ENCODE results near the gene ST7. TPM values are rescaled to one million over a fixed set of nuclear protein-coding genes. Genes with fewer than 3 reads are reported as not detected.
A peak's percentile ranks its signal among the peaks of the same experiment; 100 is the strongest.
"Not testable (repeated sequence)": the region's sequence is repeated elsewhere in the genome, so short reads cannot be mapped to it uniquely, and the experiment has no call there.

The ST7 gene, protein sequence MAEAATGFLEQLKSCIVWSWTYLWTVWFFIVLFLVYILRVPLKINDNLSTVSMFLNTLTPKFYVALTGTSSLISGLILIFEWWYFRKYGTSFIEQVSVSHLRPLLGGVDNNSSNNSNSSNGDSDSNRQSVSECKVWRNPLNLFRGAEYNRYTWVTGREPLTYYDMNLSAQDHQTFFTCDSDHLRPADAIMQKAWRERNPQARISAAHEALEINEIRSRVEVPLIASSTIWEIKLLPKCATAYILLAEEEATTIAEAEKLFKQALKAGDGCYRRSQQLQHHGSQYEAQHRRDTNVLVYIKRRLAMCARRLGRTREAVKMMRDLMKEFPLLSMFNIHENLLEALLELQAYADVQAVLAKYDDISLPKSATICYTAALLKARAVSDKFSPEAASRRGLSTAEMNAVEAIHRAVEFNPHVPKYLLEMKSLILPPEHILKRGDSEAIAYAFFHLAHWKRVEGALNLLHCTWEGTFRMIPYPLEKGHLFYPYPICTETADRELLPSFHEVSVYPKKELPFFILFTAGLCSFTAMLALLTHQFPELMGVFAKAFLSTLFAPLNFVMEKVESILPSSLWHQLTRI
- 11.9 and 12.9 TPM in 2 replicates for total RNA-seq (2014; rRNA removed; shearing (Covaris generic))

DNA sequence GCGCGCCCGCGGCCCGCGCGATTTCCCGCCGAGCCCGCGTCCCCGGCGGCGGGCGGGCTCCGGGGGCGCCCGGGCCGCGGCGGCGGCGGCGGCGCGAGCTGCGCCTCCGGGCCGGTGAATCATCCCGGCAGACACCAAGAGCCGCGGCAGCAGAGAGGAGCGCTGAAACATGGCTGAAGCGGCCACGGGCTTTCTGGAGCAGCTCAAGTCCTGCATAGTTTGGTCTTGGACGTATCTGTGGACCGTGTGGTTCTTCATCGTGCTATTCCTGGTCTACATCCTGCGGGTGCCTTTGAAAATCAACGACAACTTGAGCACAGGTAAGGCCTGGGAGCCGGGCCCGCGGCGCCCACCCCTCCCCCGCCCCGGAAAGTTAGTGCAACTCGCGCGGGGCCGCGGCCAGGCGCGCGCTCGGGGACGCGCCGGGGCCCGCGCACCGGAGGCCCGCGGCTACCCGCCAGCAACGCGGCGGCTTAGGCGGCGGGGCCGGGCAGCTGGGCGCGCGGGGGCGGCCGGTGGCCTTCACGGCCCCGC, at the start of gene ST7:
ST7 (plus strand) TSS at position 130 of the 534 bp plus-strand sequence; CDS start at position 170, 40 bp downstream.
- peak; percentile 50 for DNase-seq (ENCODE audit: low spot score)

DNA sequence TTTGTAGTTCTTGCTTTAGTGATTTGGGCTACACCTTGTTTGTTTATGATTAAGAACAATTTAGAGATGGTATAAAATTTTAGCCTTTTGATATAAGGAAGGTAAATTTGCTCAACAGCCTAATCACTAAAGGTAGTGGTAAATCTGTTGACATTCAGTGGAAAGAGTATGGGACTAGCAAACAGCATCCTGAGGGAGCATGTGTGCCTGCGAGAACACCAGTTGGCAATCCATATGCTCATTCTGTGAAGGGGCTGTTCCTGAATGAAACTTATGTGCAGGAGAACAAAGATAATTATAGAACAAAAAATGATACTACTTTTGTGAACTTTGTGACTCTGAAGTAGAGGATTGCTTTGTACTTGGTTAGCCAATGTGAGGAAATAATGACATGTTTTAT, 46.9 kb upstream of the ST7 start:
- no peak for DNase-seq (ENCODE audit: low spot score)

DNA sequence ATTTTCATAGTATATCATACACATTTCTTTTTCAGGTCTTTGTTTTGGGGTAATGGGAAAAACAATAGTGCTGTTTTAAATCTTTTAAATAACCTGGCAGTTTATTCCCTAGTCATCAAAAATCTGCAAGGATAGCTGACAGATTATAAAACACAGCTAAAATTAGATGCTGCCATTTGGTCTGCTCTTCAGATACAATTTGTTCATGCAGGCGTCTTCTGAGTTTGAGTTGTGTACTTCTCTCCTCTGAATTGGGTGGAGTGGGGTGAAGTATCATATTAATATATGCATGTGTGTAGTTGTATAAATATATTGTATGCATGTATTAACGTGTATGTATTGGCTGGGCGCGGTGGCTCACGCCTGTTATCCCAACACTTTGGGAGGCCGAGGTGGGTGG, 42.9 kb upstream of the ST7 start:
- DNase-seq (ENCODE audit: low spot score) = no peak

DNA sequence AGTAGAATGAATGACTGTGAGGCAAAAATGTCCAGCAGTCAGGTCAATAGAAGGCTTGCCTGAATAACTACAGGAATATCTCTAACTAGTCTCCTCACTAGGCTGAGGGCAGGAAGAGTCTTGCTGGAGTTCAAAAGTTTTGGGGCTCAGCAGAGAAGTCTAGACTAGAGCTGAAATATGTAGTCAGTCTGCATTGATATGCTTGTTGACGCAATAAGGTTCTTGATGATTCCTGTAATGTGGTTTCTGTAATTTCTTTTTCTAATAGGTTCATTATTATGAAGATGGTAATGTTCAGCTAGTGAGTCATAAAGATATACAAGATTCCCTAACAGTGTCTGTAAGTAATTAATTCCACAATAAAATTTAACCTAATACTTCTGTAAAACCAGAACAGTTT, 41.5 kb upstream of the ST7 start:
- DNase-seq (ENCODE audit: low spot score) = no peak

DNA sequence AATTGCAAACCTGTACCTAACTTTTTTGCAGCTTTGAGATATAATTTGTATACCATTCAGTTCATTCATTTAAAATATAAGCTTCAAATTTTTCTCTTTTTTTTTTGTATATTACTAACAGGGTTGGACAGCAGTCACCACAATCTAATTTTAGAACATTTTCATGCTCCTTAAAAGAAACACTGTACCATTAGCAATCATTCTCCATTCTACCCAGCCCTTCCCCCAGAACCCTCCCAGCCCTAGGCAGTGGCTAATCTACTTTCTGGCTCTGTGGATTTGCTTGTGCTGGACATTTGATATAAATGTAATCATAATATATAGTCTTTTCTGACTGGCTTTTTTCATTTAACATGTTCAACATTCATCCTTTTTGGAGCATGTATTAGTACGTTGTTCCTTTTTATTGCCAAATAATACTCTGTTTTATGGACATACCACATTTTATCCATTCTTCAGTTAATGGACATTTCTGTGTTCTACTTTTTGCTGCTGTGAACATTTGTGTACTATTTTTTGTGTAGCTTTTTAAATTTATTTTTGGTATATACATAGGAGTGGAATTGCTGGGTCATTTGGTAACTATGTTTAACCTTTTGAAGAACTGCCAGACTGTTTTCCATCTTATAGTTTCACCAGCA, 40.9 kb upstream of the ST7 start:
- DNase-seq (ENCODE audit: low spot score) = no peak

DNA sequence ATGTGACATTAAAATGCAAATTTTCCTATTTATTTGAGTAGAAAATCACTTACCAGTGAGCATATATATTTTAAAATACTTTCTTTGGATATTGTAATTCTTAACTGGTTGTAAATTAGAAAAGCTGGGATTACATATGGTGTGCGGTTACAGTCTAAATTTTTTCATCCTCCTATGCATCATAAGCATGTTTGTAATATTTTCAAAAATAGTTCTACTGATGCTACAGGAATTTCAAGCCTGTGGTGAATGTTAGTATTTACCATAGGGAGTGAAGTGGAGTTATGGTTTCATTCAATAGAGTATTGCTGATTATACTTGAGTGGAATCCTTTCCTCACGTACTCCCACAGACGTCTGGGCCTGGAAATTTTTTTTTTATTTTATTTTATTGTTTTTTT, 34.6 kb upstream of the ST7 start:
- DNase-seq (ENCODE audit: low spot score) = no peak

DNA sequence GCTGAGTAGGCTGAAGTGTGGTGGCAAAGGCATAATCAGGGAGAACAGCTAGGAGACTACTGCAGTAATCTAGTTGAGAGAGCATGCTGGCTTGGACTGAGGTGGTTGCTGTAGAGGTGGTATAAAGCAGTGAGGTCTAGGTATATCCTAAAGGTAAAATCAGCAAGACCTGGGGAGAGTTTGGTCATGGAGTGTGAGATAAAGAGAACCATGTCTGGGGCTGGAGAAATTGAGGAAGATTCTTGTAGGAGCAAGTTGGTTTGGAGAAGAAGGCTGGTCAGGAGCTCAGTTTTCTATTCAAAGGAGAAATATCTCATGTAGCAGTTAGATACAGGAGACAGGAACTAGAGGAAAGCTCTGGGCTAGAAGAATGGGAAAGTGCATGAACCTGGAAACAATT, 32.9 kb upstream of the ST7 start:
- DNase-seq (ENCODE audit: low spot score) = no peak

DNA sequence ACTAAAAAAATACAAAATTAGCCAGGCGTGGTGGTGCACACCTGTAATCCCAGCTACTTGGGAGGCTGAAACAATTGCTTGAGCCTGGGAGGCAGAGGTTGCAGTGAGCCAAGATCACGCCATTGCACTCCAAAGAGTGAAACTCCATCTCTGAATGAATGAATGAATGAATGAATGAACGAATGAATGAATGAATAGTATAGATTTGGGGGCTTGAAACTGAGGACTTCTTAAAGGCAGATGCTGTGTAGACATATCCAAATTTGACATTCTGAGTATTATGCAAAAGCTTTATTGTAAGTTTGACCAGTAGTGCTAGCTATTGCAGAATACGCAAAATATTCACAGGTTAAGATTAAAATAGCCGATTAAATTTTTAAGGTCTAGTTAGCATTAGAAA, 30.8 kb upstream of the ST7 start:
- DNase-seq (ENCODE audit: low spot score) = no peak

DNA sequence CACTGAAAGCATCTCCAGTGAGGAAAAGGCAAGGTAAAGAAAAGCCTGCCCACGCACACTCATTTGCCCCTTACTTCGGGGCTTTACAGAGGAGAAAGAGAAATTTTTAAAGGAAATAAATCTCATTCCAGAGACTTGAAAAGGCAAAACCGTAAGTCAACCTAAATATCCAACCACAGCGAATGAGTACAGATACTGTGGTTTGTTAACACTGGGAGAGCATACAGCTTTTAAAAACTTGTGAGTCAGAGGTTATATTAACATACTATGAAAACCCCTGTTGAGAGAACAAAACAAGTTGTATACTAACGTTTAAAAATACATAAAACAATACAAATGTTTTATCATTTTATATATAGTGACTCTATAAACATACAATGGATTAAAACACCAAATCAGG, 28.6 kb upstream of the ST7 start:
- DNase-seq (ENCODE audit: low spot score) = peak; percentile 27

DNA sequence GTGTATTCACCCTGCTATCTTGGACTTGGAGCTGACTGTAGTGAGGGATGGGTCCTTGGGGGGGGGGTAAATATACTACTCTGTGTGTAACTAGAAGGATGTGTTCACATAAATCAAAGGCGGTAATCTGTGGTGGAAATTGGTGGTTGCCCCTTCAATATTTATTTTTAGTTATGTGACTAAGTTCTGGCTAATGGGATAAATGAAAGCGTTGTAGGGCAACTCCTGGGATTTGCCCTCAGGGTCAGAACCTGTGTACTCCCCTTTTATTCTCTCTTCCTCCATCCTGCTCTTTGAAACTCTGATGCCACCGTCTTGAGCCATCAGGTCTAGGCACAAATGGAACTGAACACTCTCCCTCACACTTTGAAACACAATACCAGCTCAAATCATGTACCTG, 24.3 kb upstream of the ST7 start:
- no peak for DNase-seq (ENCODE audit: low spot score)

DNA sequence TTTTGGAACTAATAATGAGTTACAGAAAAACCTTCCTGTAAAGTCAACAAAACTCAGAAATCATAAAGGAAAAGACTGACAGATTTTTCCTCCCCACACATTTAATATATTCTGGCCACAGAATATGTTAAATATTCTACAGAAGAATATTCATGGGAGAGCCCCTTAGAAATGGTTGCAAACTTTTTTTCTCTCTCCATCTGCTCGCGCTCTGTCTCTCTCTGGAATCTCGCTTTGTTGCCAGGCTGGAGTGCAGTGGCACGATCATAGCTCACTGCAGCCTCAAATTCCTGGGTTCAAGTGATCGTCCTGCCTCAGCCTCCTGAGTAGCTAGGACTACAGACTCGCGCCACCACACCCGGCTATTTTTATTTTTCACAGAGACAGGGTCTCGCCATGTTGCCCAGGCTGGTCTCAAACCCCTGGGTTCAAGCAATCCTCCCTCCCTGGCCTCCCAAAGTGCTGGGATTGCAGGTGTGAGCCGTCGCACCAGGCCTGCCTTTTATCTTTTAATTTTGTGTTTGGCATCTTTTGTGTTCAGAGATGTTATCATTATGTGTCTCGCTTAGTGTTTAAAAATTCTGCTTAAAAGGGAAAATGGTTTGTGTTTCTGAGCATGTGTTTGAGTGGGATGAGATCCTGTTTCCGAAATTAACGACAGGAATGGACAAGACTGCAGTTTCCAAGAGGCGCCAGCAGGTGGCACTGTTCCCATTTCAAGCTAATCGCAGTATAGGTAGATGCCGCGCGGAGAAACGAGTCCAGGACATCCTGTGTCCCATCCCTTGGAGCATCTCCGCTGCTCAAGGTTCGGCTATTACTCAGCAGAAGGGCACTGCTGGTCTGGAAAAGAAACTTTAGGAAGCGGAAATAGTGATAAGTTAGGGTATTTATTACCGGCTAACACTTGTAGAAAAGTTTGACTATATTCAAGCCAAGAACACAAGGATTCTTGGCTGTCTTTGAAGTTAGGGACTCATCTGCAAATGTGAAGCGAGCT, 23.1 kb upstream of the ST7 start:
- peak; percentile 84 for DNase-seq (ENCODE audit: low spot score)

DNA sequence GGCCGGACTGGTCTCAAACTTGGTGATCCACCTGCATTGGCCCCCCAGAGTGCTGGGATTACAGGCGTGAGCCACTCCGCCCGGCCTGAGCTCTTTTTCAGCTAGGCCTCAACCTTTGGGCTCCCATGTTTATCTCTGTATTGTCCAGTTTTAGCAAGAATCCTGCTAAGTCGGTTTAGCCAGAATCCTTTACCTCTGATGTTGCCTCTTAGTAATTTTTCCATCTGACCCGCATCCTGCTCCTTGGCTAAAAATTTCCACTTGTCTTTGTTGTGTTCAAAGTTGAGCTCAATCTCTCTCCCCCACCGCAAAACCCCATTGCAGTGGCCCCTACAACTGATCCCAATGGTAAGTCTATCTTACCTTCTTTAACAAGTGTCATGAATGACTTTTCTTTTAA, 20.7 kb upstream of the ST7 start:
- DNase-seq (ENCODE audit: low spot score) = no peak

DNA sequence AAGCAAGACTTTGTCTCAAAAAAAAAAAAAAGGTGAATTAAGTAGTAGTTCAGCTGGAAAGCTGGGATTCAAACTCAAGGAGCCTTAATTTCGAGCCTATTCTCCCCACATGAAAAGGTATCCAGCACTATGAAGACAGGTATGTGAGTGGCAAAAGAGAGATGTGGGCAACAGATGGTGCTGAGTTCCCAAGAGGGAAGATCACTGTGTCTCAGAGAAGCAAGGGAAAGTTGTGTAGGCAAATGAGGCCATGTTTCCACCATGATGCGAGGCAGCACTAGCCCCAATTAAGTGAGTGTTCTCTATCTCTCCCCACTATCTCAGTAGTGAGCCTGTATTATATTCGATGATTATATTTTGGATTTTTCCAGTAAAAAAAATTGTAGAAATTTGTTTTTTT, 19.8 kb upstream of the ST7 start:
- DNase-seq (ENCODE audit: low spot score) = no peak

DNA sequence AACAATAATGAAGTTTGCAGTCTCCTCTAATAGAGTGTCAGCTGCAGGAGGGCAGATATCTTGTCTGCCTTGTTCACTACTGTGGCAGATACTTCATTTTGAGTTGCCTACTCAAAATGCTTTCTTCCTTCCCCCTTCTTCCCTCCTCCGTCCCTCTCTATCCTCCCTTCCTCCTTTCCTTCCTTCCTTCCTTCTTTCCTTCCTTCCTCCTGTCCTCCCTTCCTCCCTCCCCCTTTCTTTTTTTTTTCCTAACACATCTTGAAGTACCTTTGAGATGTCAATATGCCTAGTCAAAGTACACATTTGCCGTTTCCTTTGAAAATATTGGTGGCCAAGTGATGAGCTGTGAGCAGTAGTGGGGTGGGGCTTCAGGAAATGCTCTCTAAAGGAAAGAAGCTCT, 18.7 kb upstream of the ST7 start:
- DNase-seq (ENCODE audit: low spot score) = no peak

DNA sequence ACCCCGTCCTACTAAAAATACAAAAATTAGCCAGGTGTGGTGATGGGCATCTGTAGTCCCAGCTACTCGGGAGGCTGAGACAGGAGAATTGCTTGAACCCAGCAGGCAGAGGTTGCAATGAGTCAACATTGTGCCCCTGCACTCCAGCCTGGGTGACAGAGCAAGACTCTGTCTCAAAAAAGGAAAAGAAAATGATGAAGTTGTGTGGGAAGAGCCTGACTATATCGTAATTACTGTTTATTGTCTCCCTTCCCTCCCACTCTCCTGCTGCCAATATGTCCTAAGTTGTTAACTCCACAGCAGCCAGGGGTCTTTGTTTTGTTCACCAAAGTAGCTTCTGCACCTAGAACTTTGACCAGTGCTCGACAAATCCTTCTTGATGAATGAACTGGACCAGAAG, 16.5 kb upstream of the ST7 start:
- DNase-seq (ENCODE audit: low spot score) = not testable (repeated sequence)

DNA sequence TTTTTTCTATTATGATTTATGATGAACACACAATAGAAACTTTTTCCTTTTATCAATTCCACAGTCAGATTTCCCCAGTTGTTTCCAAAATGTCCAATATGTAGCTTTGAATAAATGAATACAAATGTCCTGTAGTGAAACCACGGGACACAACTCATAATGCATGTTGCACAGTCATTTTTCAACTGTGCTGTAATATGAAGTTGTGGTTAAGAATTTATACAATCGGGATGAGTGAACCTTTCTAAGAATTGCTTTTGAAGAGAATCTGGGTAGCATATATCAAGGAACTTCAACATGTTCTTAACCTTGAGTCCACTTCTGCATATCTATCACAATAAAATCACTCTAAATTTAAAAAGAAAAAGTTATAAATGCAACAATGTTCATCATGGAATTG, 14.6 kb upstream of the ST7 start:
- DNase-seq (ENCODE audit: low spot score) = no peak

DNA sequence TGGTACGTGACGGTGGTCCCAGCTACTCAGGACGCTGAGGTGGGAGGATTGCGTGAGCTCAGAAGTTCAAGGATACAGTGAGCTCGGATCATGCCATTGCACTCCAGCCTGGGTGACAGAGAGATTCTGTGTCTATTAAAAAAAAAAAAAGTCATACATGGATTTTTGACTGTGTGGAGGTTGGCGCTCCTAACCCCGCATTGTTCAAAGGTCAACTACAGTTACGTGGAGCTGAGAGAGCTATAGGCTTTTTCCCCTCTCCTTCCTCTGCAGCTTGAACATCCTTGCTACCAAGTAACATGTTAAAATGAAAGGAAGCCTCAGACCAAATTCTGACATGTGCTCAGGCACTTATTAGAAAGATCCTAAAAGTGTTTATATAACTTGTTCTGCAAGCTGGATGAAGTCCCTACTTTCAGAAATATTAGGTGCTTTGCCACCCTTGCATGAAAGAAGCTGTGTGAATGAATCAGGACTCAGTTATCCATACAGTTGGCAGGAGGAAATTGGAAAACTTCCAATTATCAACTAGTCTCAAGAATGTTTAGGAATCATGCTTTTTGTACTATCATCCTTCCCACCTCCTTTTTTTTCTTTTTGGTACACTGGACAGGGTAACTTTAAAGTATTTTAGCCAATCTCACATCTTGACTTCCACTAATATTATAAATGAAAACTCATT, 12.5 kb upstream of the ST7 start:
- DNase-seq (ENCODE audit: low spot score) = no peak

DNA sequence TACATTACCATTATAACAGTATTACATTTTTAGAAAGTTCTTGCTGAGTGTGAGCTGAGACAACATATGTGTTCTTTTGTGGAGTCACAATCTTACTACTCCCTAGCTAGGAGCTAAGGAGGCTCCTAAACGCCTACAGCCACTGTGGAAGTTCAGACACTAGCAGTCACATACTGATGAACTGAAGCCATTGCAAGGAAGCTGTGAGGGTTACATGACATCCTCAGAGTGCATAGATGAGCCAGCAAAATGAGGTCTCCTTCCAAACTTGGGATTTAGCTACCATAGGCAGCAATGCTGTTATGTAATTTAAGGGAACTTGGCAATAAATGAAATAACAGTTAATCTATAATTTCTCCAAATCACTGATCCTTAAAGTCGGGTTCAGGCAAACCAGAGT, 10.8 kb upstream of the ST7 start:
- no peak for DNase-seq (ENCODE audit: low spot score)

DNA sequence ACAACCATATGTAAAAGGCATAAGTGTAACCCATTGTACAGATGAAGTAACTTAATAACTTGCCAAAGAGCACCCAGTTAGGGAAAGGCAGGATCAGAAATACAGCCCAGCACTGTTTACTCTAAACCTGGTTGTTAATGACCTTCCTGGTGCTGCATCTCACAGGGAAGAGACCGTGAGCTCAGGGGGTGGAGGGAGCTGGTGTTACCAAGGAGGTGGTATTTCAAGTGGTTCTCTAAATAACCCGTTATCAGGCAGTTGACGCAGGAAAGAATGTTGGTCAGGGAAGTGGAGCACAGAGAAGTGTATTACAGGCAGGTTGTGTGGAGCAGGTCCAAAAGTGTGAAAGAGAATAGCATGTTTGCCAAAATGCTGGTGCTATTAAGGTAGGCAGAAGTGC, 4.4 kb upstream of the ST7 start:
- no peak for DNase-seq (ENCODE audit: low spot score)

DNA sequence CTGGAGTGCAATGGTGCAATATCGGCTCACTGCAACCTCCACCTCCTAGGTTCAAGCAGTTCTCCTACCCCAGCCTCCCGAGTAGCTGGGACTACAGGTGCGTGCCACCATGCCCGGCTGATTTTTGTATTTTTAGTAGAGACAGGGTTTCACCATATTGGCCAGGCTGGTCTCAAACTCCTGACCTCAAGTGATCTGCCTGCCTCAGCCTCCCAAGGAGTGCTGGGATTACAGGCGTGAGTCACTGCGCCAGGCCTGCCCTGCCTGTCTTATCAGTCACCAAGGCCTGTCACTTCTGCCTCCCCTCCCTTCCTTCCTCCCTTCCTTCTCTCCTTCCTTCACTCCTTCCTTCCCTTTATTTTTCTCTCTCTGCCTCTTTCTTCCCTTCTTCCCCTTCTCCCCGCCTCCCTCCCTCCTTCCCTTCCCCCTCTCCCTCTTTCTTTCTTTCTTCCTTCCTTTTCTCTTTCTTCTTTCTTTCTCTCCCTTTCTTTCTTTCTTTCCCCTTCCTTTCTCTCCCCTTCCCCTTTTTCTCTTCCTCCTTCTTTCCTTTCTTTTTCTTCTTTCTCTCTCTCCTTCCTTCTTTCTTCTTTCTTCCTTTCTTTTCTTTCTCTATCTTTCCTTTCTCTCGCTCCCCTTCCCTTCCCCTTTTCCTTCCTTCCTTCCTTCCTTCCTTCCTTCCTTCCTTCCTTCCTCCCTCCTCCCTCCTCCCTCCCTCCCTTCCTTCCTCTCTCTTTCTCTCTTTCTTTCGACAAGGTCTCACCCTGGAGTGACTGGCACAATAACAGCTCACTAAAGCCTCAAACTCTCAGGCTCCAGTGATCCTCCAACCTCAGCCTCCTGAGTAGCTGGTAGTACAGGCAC, 3.1 kb upstream of the ST7 start:
- no peak for DNase-seq (ENCODE audit: low spot score)
